A549 (cell line): Measurements from ENCODE around the gene TRIM13. TPM values are rescaled to one million over a fixed set of nuclear protein-coding genes. Genes with fewer than 3 reads are reported as not detected.
A peak's percentile ranks its signal among the peaks of the same experiment; 100 is the strongest.
"Not testable (repeated sequence)": the region's sequence is repeated elsewhere in the genome, so short reads cannot be mapped to it uniquely, and the experiment has no call there.

Experiments used
- ATAC-seq, 2 experiments: fragments of 200-7000 bp in 1 of 2; fragments of >200 bp in 1 of 2; cut with Nextera tagmentation in 1 of 2; cut with Tn5 transposase in 1 of 2; 3 replicates each; pipeline versions ENCODE4 v1.8.0 to v1.9.1; 2018 to 2020; ENCODE audit warnings: mild to moderate bottlenecking in 1 of 2, moderate library complexity in 1 of 2
- CTCF ChIA-PET: fragments of 300-600 bp; sonication (Branson Sonifier 250); formaldehyde crosslinking; extraction: SDS; loops from one replicate; lab custom pipeline; 2021; ENCODE audit warnings: antibody characterized with exemption, inconsistent platforms; lab: Yijun Ruan, JAX
- POLR2A ChIA-PET: fragments of 350-600 bp; formaldehyde crosslinking; extraction: SDS; loops from one replicate; lab custom pipeline; 2021; ENCODE audit warnings: antibody characterized with exemption, inconsistent platforms; lab: Yijun Ruan, JAX
- DNase-seq, 2 experiments: peaks; one replicate each; pipeline versions ENCODE4 v3.0.0 to v3.0.0-alpha.2; 2011 to 2016; ENCODE audit warnings: low read depth in 1 of 2, low spot score in 1 of 2
- FAIRE-seq: peaks from 2 replicates; lab custom pipeline; 2011; peaks lifted over from hg19 to GRCh38; lab: Jason Lieb, UNC
- H3K27ac ChIP-seq, 2 experiments: fragments of >200 bp; sonication (Bioruptor Twin); formaldehyde crosslinking; 3 replicates each; pipeline ENCODE4 v1.5.1; 2016 to 2017
- H3K4me1 ChIP-seq: fragments of >200 bp; sonication (Bioruptor Twin); formaldehyde crosslinking; 3 replicates; pipeline ENCODE4 v1.6.1; 2016
- H3K4me2 ChIP-seq: fragments of >200 bp; sonication (Bioruptor Twin); formaldehyde crosslinking; 3 replicates; pipeline ENCODE4 v1.6.1; 2016
- H3K4me3 ChIP-seq: fragments of >200 bp; sonication (Bioruptor Twin); formaldehyde crosslinking; 3 replicates; pipeline ENCODE4 v1.5.1; 2016
- H3K9me3 ChIP-seq: fragments of >200 bp; sonication (Bioruptor Twin); formaldehyde crosslinking; 3 replicates; pipeline ENCODE4 v1.6.1; 2016
- CEBPB ChIP-seq, 2 experiments: fragments of >200 bp in 1 of 2; sonication (Bioruptor Twin) in 1 of 2; formaldehyde crosslinking in 1 of 2; IDR thresholded peaks; 2 replicates each; pipeline ENCODE4 v1.6.1; 2012 to 2016
- CHD2 ChIP-seq: fragments of 150-350 bp; IDR thresholded peaks from 2 replicates; pipeline ENCODE4 v1.6.1; 2014; ENCODE audit warnings: low read length; ENCODE audit not compliant: partially characterized antibody
- EHF ChIP-seq: fragments of 250-450 bp; sonication (Bioruptor Pico); IDR thresholded peaks from 2 replicates; pipeline ENCODE4 v1.5.0; 2020; ENCODE audit warnings: mild to moderate bottlenecking
- FOSB ChIP-seq: fragments of 250-450 bp; sonication (Bioruptor Pico); IDR thresholded peaks from 2 replicates; pipeline ENCODE4 v1.5.0; 2020; ENCODE audit warnings: mild to moderate bottlenecking, moderate library complexity
- FOSL2 ChIP-seq, 2 experiments: fragments of 450-650 bp in 1 of 2; fragments of >200 bp in 1 of 2; sonication (Bioruptor Twin) in 1 of 2; formaldehyde crosslinking; IDR thresholded peaks; 2 replicates each; pipeline versions ENCODE4 v1.5.0 to v1.6.1; 2016 to 2020; ENCODE audit warnings: mild to moderate bottlenecking in 1 of 2, moderate library complexity in 1 of 2
- GATA3 ChIP-seq: IDR thresholded peaks from 2 replicates; pipeline ENCODE4 v1.6.1; 2012; ENCODE audit warnings: borderline replicate concordance
- HEYL ChIP-seq: fragments of 250-450 bp; sonication (Bioruptor Pico); IDR thresholded peaks from 2 replicates; pipeline ENCODE4 v1.8.0; 2021; ENCODE audit warnings: mild to moderate bottlenecking, moderate library complexity
- JUN ChIP-seq, 2 experiments: fragments of >200 bp; sonication (Bioruptor Twin); formaldehyde crosslinking; IDR thresholded peaks; 2 replicates in 1 of 2; 3 replicates in 1 of 2; pipeline ENCODE4 v1.6.1; 2016 to 2017
- KDM5A ChIP-seq: fragments of 200-600 bp; sonication (generic); IDR thresholded peaks from 2 replicates; pipeline ENCODE4 v1.6.1; 2016; ENCODE audit warnings: antibody characterized with exemption, mild to moderate bottlenecking
- PHF8 ChIP-seq: fragments of 200-600 bp; sonication (generic); IDR thresholded peaks from 2 replicates; pipeline ENCODE4 v1.6.1; 2016; ENCODE audit warnings: low read depth, mild to moderate bottlenecking, antibody characterized with exemption, moderate library complexity, borderline replicate concordance
- RAD21 ChIP-seq, 2 experiments: fragments of >200 bp in 1 of 2; sonication (Bioruptor Twin) in 1 of 2; formaldehyde crosslinking in 1 of 2; IDR thresholded peaks in 1 of 2; conservative IDR thresholded peaks in 1 of 2; 2 replicates in 1 of 2; 3 replicates in 1 of 2; pipeline ENCODE4 v1.6.1; 2012 to 2018; ENCODE audit warnings: inconsistent platforms in 1 of 2
- SMC3 ChIP-seq: fragments of >200 bp; sonication (Bioruptor Twin); formaldehyde crosslinking; IDR thresholded peaks from 3 replicates; pipeline ENCODE4 v1.6.1; 2018; ENCODE audit warnings: inconsistent platforms
- ZNF302 ChIP-seq: fragments of 250-450 bp; sonication (Bioruptor Pico); IDR thresholded peaks from 2 replicates; pipeline ENCODE4 v1.9.0; 2021; ENCODE audit warnings: inconsistent platforms, mild to moderate bottlenecking, moderate library complexity
- WGBS: methylation state at CpG from one replicate; pipeline ENCODE4 v1.1.6; 2017; ENCODE audit errors: missing lambda C conversion rate; 5-methylcytosine and 5-hydroxymethylcytosine counted together
- polyA minus RNA-seq: library from RNA; depleted of rRNA, polyadenylated mRNA; stranded (reverse); fragments of >200 nt; gene quantifications from 2 replicates; pipeline ENCODE4 v1.2.3, GENCODE V29; 2011; rRNA and poly(A)+ RNA removed
- polyA plus RNA-seq, 4 experiments: library from polyadenylated mRNA; depleted of rRNA in 3 of 4; stranded (reverse); fragments of >200 nt; fragmentation: RNase III in 1 of 4; extraction: RNeasy Plus Mini Kit Qiagen cat#74134 plus additional on column Dnase treatment in 1 of 4; gene quantifications; 2 replicates in 3 of 4; 3 replicates in 1 of 4; pipeline ENCODE4 v1.2.3, GENCODE V29; 2011 to 2017
- TF ChIP-seq, protein P1 (sequence below): fragments of 200-600 bp; sonication (generic); IDR thresholded peaks from 2 replicates; pipeline ENCODE4 v1.6.1; 2016; ENCODE audit warnings: antibody characterized with exemption, mild to moderate bottlenecking, moderate library complexity
- TF ChIP-seq, protein P2 (sequence below): fragments of >200 bp; sonication (Bioruptor Twin); formaldehyde crosslinking; IDR thresholded peaks from 3 replicates; pipeline ENCODE4 v1.5.1; 2016
- TF ChIP-seq, protein P3 (sequence below): fragments of 150-350 bp; IDR thresholded peaks from 2 replicates; pipeline ENCODE4 v1.6.1; 2014; ENCODE audit warnings: low read depth, mild to moderate bottlenecking, low read length
- TF ChIP-seq, protein P4 (sequence below): IDR thresholded peaks from 2 replicates; pipeline ENCODE4 v1.6.1; 2012
- TF ChIP-seq, protein P5 (sequence below): fragments of >200 bp; sonication (Bioruptor Twin); formaldehyde crosslinking; IDR thresholded peaks from 3 replicates; pipeline ENCODE4 v1.6.1; 2016
- TF ChIP-seq, protein P6 (sequence below): fragments of 250-450 bp; sonication (Bioruptor Pico); IDR thresholded peaks from 2 replicates; pipeline ENCODE4 v1.5.0; 2021; ENCODE audit warnings: mild to moderate bottlenecking, moderate library complexity, borderline replicate concordance

The TRIM13 gene, protein sequence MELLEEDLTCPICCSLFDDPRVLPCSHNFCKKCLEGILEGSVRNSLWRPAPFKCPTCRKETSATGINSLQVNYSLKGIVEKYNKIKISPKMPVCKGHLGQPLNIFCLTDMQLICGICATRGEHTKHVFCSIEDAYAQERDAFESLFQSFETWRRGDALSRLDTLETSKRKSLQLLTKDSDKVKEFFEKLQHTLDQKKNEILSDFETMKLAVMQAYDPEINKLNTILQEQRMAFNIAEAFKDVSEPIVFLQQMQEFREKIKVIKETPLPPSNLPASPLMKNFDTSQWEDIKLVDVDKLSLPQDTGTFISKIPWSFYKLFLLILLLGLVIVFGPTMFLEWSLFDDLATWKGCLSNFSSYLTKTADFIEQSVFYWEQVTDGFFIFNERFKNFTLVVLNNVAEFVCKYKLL
- polyA plus RNA-seq (2011; rRNA removed) (22.4 and 23.0 TPM in 2 replicates), polyA plus RNA-seq (2017; fragmentation: RNase III; extraction: RNeasy Plus Mini Kit Qiagen cat#74134 plus additional on column Dnase treatment) (10.2 to 12.5 TPM (median 10.9 TPM) in 3 replicates), polyA minus RNA-seq (8.7 and 10.4 TPM in 2 replicates)
- 4.9 and 5.4 TPM in 2 replicates for polyA plus RNA-seq (2012; cell fraction: cytosol; rRNA removed)
- polyA plus RNA-seq (2012; cell fraction: nucleus; rRNA removed) = 3.2 and 5.2 TPM in 2 replicates

DNA sequence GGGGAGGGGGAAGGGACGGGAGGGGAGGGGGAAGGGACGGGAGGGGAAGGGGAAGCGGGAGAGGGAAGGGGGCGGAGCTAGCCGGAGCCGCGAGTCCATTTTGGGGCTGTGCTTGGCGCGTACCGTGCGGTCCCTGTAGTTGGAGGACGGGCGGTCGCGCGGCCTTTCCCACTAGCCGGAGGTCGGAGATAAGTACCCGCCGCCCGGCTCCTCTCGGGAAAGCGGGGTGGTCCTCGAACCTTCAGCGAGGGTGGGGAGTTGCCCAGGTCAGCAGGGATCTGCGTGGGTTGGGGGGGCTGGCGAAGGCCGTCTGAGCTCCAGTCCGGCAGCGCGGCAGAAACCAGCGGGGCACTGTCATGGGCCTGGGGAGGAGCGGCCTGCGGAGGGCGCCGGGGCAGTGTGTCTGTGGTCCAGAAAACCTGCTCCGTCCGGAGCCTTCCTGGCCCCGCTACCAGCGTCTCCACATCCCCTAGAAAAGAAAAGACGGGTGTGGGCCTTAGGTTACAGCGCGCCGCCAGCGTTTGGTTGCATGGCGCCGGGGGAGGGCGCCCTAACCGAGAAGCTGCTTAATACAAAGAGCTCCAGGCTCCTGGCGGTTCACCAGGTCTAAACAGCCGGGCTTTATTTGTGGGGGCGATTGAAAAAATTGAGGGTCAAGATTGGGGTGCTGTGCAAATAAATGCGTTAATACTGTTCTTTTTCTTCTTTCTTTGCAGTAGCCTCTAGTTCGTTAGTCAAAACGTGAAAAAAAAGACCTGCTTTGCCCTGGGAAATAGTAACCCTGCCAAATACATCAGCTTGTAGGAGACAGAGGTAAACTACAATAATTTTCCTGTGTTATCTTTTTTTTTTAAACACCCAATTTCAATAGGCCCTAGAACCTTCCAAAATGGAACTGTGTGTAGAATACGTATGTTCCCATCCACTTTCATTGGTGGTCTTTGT is at the start of gene TRIM13:
TSS of gene TRIM13 (plus strand) at position 92 of the 945 bp plus-strand sequence. CDS start 14,899 bp downstream, outside the sequence.
- ChIA-PET POLR2A (interaction anchor here (0.6 to 2.7 kb wide), 24 partner anchors 9 to 914 kb away, joined by 3 to 36 read pairs (median 4); partner anchors contain the start of genes EBPL, KCNRG, KPNA3 and RNASEH2B), CTCF (interaction anchor here (0.6 to 2.6 kb wide), 31 partner anchors 9 to 1050 kb away, joined by 3 to 22 read pairs (median 4); partner anchors contain the start of genes KPNA3 and SPRYD7)
- Histone ChIP-seq H3K4me2 (peak within 1 kb of the TSS; percentile 99), H3K27ac (peak within 1 kb of the TSS; percentile 99 to 100), H3K9me3 (no peaks in the 10 kb centered on the region), H3K4me3 (peak within 1 kb of the TSS; percentile 76), H3K4me1 (peaks cover 24% of the 10 kb centered on the region)
- ATAC-seq = peak; percentile 91 to 92
- TF ChIP-seq GATA3 (no peak), JUN (IDR thresholded peaks at IDR 0.05) (peak in 1 of 2 experiments; percentile 82; a peak in 1 of 5 replicates), EHF (no peak), CHD2 (no peak), PHF8 (peak; percentile 79), FOSL2 (IDR thresholded peaks at IDR 0.05) (no peak), FOSL2 (CRISPR knock-in tag; IDR thresholded peaks at IDR 0.05) (no peak), ZNF302 (CRISPR knock-in tag) (no peak), RAD21 (conservative IDR thresholded peaks at IDR 0.05 in 1 of 2, IDR thresholded peaks at IDR 0.05 in 1 of 2) (peak; percentile 41 to 49; a peak in 2 of 5 replicates), HEYL (CRISPR knock-in tag) (no peak), CEBPB (IDR thresholded peaks at IDR 0.05) (no peak), FOSB (no peak), KDM5A (peak; percentile 33; the same call in 1 of the 2 replicates), SMC3 (peak; percentile 59; the same call in 2 of the 3 replicates)
- TF ChIP-seq, protein P1, sequence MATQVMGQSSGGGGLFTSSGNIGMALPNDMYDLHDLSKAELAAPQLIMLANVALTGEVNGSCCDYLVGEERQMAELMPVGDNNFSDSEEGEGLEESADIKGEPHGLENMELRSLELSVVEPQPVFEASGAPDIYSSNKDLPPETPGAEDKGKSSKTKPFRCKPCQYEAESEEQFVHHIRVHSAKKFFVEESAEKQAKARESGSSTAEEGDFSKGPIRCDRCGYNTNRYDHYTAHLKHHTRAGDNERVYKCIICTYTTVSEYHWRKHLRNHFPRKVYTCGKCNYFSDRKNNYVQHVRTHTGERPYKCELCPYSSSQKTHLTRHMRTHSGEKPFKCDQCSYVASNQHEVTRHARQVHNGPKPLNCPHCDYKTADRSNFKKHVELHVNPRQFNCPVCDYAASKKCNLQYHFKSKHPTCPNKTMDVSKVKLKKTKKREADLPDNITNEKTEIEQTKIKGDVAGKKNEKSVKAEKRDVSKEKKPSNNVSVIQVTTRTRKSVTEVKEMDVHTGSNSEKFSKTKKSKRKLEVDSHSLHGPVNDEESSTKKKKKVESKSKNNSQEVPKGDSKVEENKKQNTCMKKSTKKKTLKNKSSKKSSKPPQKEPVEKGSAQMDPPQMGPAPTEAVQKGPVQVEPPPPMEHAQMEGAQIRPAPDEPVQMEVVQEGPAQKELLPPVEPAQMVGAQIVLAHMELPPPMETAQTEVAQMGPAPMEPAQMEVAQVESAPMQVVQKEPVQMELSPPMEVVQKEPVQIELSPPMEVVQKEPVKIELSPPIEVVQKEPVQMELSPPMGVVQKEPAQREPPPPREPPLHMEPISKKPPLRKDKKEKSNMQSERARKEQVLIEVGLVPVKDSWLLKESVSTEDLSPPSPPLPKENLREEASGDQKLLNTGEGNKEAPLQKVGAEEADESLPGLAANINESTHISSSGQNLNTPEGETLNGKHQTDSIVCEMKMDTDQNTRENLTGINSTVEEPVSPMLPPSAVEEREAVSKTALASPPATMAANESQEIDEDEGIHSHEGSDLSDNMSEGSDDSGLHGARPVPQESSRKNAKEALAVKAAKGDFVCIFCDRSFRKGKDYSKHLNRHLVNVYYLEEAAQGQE = no peak
- TF ChIP-seq, protein P2, sequence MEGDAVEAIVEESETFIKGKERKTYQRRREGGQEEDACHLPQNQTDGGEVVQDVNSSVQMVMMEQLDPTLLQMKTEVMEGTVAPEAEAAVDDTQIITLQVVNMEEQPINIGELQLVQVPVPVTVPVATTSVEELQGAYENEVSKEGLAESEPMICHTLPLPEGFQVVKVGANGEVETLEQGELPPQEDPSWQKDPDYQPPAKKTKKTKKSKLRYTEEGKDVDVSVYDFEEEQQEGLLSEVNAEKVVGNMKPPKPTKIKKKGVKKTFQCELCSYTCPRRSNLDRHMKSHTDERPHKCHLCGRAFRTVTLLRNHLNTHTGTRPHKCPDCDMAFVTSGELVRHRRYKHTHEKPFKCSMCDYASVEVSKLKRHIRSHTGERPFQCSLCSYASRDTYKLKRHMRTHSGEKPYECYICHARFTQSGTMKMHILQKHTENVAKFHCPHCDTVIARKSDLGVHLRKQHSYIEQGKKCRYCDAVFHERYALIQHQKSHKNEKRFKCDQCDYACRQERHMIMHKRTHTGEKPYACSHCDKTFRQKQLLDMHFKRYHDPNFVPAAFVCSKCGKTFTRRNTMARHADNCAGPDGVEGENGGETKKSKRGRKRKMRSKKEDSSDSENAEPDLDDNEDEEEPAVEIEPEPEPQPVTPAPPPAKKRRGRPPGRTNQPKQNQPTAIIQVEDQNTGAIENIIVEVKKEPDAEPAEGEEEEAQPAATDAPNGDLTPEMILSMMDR = peak; percentile 65
- TF ChIP-seq, protein P3, sequence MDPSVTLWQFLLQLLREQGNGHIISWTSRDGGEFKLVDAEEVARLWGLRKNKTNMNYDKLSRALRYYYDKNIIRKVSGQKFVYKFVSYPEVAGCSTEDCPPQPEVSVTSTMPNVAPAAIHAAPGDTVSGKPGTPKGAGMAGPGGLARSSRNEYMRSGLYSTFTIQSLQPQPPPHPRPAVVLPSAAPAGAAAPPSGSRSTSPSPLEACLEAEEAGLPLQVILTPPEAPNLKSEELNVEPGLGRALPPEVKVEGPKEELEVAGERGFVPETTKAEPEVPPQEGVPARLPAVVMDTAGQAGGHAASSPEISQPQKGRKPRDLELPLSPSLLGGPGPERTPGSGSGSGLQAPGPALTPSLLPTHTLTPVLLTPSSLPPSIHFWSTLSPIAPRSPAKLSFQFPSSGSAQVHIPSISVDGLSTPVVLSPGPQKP = no peak
- TF ChIP-seq, protein P4, sequence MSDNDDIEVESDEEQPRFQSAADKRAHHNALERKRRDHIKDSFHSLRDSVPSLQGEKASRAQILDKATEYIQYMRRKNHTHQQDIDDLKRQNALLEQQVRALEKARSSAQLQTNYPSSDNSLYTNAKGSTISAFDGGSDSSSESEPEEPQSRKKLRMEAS = peak; percentile 62
- TF ChIP-seq, protein P5, sequence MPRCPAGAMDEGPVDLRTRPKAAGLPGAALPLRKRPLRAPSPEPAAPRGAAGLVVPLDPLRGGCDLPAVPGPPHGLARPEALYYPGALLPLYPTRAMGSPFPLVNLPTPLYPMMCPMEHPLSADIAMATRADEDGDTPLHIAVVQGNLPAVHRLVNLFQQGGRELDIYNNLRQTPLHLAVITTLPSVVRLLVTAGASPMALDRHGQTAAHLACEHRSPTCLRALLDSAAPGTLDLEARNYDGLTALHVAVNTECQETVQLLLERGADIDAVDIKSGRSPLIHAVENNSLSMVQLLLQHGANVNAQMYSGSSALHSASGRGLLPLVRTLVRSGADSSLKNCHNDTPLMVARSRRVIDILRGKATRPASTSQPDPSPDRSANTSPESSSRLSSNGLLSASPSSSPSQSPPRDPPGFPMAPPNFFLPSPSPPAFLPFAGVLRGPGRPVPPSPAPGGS = 0 out of 3 replicates have a peak, but pooled peaks have one; percentile 36
- TF ChIP-seq, protein P6, sequence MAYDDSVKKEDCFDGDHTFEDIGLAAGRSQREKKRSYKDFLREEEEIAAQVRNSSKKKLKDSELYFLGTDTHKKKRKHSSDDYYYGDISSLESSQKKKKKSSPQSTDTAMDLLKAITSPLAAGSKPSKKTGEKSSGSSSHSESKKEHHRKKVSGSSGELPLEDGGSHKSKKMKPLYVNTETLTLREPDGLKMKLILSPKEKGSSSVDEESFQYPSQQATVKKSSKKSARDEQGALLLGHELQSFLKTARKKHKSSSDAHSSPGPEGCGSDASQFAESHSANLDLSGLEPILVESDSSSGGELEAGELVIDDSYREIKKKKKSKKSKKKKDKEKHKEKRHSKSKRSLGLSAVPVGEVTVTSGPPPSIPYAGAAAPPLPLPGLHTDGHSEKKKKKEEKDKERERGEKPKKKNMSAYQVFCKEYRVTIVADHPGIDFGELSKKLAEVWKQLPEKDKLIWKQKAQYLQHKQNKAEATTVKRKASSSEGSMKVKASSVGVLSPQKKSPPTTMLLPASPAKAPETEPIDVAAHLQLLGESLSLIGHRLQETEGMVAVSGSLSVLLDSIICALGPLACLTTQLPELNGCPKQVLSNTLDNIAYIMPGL (CRISPR knock-in tag) = peak; percentile 45; the same call in 1 of the 2 replicates
- no peak for FAIRE-seq
- 2% methylated on average over 21 of the region's 56 CpGs for WGBS
- DNase-seq = peak; percentile 49 to 87

DNA sequence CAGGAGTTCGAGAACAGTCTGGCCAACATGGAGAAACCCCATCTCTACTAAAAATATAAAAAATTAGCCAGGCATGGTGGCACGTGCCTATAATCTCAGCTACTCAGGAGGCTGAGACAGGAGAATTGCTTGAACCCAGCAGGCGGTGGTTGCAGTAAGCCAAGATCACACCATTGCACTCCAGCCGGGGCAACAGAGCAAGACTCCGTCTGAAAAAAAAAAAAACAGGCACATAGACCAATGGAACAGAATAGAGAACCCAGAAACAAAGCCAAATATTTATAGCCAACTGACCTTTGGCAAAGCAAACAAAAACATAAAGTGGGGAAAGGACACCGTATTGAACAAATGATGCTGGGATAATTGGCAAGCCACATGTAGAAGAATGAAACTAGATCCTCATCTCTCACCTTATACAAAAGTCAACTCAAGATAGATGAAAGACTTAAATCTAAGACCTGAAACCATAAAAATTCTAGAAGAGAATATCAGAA is 48.0 kb upstream of the TRIM13 start:
- H3K27ac ChIP-seq, CTCF ChIA-PET, H3K9me3 ChIP-seq, POLR2A ChIA-PET, H3K4me3 ChIP-seq, ATAC-seq, H3K4me2 ChIP-seq, DNase-seq, H3K4me1 ChIP-seq, FAIRE-seq: not testable (repeated sequence)
- 84% methylated on average over 6 of the region's 6 CpGs for WGBS
